Ovary (tissue), 9 donors: Measurements from ENCODE around the gene NT5C. TPM values are rescaled to one million over a fixed set of nuclear protein-coding genes. Genes with fewer than 3 reads are reported as not detected.
A peak's percentile ranks its signal among the peaks of the same experiment; 100 is the strongest.

Experiments used
- DNase-seq, 5 donors: peaks; one replicate each; pipeline ENCODE4 v3.0.0-alpha.2; 2019 to 2020
- H3K27ac ChIP-seq, 2 donors: fragments of 200-600 bp; one replicate each; pipeline versions ENCODE4 v1.5.1 to v1.8.0; 2019 to 2022
- H3K27me3 ChIP-seq: fragments of 200-600 bp; one replicate; pipeline ENCODE4 v1.8.0; 2022
- H3K36me3 ChIP-seq: fragments of 200-600 bp; sonication (generic); one replicate; pipeline ENCODE4 v1.5.1; 2019
- H3K4me1 ChIP-seq: one replicate; pipeline ENCODE4 v1.8.1; 2013; ENCODE audit warnings: mild to moderate bottlenecking, moderate library complexity; ENCODE audit not compliant: insufficient read depth
- H3K4me3 ChIP-seq: fragments of 200-600 bp; sonication (generic); one replicate; pipeline ENCODE4 v1.5.1; 2017
- H3K9me3 ChIP-seq, 2 donors: fragments of 200-600 bp in 1 of 2; sonication (generic) in 1 of 2; one replicate each; pipeline versions ENCODE4 v1.5.1 to v1.8.1; 2013 to 2019; ENCODE audit warnings: mild to moderate bottlenecking in 1 of 2, moderate library complexity in 1 of 2
- EP300 ChIP-seq: sonication (generic); formaldehyde crosslinking; IDR thresholded peaks from one replicate; pipeline ENCODE4 v1.6.1; 2017; ENCODE audit warnings: antibody characterized with exemption
- POLR2A ChIP-seq: fragments of 450-650 bp; IDR thresholded peaks from one replicate; pipeline ENCODE4 v1.6.1; 2017; ENCODE audit warnings: antibody characterized with exemption, mild to moderate bottlenecking, moderate library complexity
- WGBS, 3 donors: extraction: QIAGEN DNeasy Blood & Tissue Kit in 1 of 3; methylation state at CpG; one replicate each; pipeline versions ENCODE4 v1.1.5 to v1.1.7; 2013 to 2017; 5-methylcytosine and 5-hydroxymethylcytosine counted together
- intact Hi-C, 4 donors: fragments of 100-400 bp; cut with DNase I; formaldehyde crosslinking; loops; one replicate each; pipeline versions ENCODE4 v1.11.0 to v1.15.1; 2022 to 2023
- polyA plus RNA-seq, 2 donors: library from polyadenylated mRNA; stranded (reverse); fragments of 200-250 nt in 1 of 2; fragments of 350-450 nt in 1 of 2; fragmentation: Illumina TruSeq in 1 of 2; extraction: RNeasy Lipid Tissue Mini Kit (QIAGEN cat#74804) in 1 of 2; gene quantifications; one replicate each; pipeline ENCODE4 v1.2.3, GENCODE V29; 2013 to 2014
- total RNA-seq, 7 donors: library from RNA; depleted of rRNA in 2 of 7; stranded (reverse); fragments of >200 nt in 2 of 7; fragmentation: NEBNext Ultra II Directional in 3 of 7; extraction: Animal tissue kit (Norgen Biotek cat#: 25700) in 3 of 7; gene quantifications; one replicate each; pipeline versions ENCODE4 v1.1.0 to v1.2.4, GENCODE V29; 2016 to 2023
- TF ChIP-seq, protein P1 (sequence below), 3 donors: fragments of 450-650 bp in 2 of 3; fragments of 200-600 bp in 1 of 3; IDR thresholded peaks; one replicate each; pipeline versions ENCODE4 v1.5.1 to v1.8.0; 2016 to 2022; ENCODE audit warnings: antibody characterized with exemption in 3 of 3, mild to moderate bottlenecking in 1 of 3
- donor health status: DM: no; HTN: no; CAD: no; lungs with moderate emphysema.
- donor health status: DM: no; HTN: no; CAD: no.
- donor health status: Bipolar disorder and iron deficiency.
- donor health status: DM: yes; HTN: yes; CAD: no.
- donor health status: DM: no; HTN: no; CAD: no.
- donor health status: DM: yes; HTN: yes; CAD: no.

NT5C gene
- total and polyA plus RNA-seq, 9 donors: 10.0 to 118 (median 65.9) TPM

- TF ChIP-seq EP300: no peak
- TF ChIP-seq POLR2A: no peak
- TF ChIP-seq, protein P1, sequence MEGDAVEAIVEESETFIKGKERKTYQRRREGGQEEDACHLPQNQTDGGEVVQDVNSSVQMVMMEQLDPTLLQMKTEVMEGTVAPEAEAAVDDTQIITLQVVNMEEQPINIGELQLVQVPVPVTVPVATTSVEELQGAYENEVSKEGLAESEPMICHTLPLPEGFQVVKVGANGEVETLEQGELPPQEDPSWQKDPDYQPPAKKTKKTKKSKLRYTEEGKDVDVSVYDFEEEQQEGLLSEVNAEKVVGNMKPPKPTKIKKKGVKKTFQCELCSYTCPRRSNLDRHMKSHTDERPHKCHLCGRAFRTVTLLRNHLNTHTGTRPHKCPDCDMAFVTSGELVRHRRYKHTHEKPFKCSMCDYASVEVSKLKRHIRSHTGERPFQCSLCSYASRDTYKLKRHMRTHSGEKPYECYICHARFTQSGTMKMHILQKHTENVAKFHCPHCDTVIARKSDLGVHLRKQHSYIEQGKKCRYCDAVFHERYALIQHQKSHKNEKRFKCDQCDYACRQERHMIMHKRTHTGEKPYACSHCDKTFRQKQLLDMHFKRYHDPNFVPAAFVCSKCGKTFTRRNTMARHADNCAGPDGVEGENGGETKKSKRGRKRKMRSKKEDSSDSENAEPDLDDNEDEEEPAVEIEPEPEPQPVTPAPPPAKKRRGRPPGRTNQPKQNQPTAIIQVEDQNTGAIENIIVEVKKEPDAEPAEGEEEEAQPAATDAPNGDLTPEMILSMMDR (IDR thresholded peaks at IDR 0.05): no peak
- H3K27me3 ChIP-seq: no peaks in the 10 kb centered on the region
- WGBS, 3 donors: 92 to 96% (median 96%) methylated on average over 4 of the region's 4 CpGs
- H3K27ac ChIP-seq: no peak overlapping the region
- DNase-seq: no peak
- no peak overlapping the region for H3K4me3 ChIP-seq
- intact Hi-C loops: loop anchor here in 1 of 4 donors (10.0 kb wide), 1 partner anchor 160 kb away; no protein-coding TSS in a partner anchor
- H3K4me1 ChIP-seq: no peaks in the 10 kb centered on the region
- H3K36me3 ChIP-seq: no peaks in the 10 kb centered on the region
- H3K9me3 ChIP-seq: no peaks in the 10 kb centered on the region
Measured at GRCh38 chr17:75124819-75125162, 6.8 kb downstream of the NT5C start.

- Histone ChIP-seq H3K4me1 (no peaks in the 10 kb centered on the region), H3K27me3 (no peaks in the 10 kb centered on the region), H3K36me3 (no peaks in the 10 kb centered on the region), H3K4me3 (no peak overlapping the region), H3K9me3 (no peaks in the 10 kb centered on the region), H3K27ac (no peak overlapping the region)
- TF ChIP-seq, protein P1 (IDR thresholded peaks at IDR 0.05): no peak
- TF ChIP-seq POLR2A: no peak
- TF ChIP-seq EP300: no peak
- intact Hi-C loops: loop anchor here in 1 of 4 donors (10.0 kb wide), 1 partner anchor 159 kb away; no protein-coding TSS in a partner anchor
- 79 to 81% (median 81%) methylated on average over 19 of the region's 19 CpGs for WGBS, 3 donors
- peak in 2 of 5 donors; percentile 40 to 55 for DNase-seq
Measured at GRCh38 chr17:75124041-75124818, 7.3 kb downstream of the NT5C start.

GRCh38 chr17:75118307-75118706 is 13.2 kb downstream of the NT5C start:
- DNase-seq: no peak
- peaks cover 4% of the 10 kb centered on the region for H3K4me1 ChIP-seq
- intact Hi-C loops: loop anchor here in 2 of 4 donors (10.0 kb wide), 2 partner anchors 56 to 86 kb away; partner anchors contain the start of gene NUP85 (in 1 of the 2)
- 91 to 95% (median 95%) methylated on average over 14 of the region's 14 CpGs for WGBS, 3 donors
- no peaks in the 10 kb centered on the region for H3K36me3 ChIP-seq
- H3K4me3 ChIP-seq: no peak overlapping the region
- H3K27ac ChIP-seq: no peak overlapping the region
- no peaks in the 10 kb centered on the region for H3K27me3 ChIP-seq
- no peaks in the 10 kb centered on the region for H3K9me3 ChIP-seq
- TF ChIP-seq, protein P1 (IDR thresholded peaks at IDR 0.05): no peak
- TF ChIP-seq EP300: no peak
- TF ChIP-seq POLR2A: no peak

- WGBS, 3 donors: 19 to 23% (median 21%) methylated on average over 9 of the region's 9 CpGs
- H3K27ac ChIP-seq: peak overlapping the region in 1 of 2 donors; percentile 49
Measured at GRCh38 chr17:75116737-75117136, 14.8 kb downstream of the NT5C start.

More at GRCh38 chr17:75116737-75117136, 14.8 kb downstream of the NT5C start:
- no peaks in the 10 kb centered on the region for H3K27me3 ChIP-seq
- DNase-seq: peak in 1 of 5 donors; percentile 42
- peaks cover 4% of the 10 kb centered on the region for H3K4me1 ChIP-seq
- intact Hi-C loops: loop anchor here in 2 of 4 donors (10.0 kb wide), 2 partner anchors 58 to 88 kb away; partner anchors contain the start of gene NUP85 (in 1 of the 2)
- H3K4me3 ChIP-seq: no peak overlapping the region
- H3K36me3 ChIP-seq: no peaks in the 10 kb centered on the region
- TF ChIP-seq POLR2A (no peak), EP300 (no peak)
- TF ChIP-seq, protein P1 (IDR thresholded peaks at IDR 0.05): no peak
- H3K9me3 ChIP-seq: no peaks in the 10 kb centered on the region
